Activated CD4-positive, alpha-beta T cell treated with anti-CD3 and anti-CD28 coated beads, Interleukin-2, amount 50 U/mL, for 24 hours (primary cell): ENCODE results near the gene PIP4K2A.
A peak's percentile ranks its signal among the peaks of the same experiment; 100 is the strongest.

ENCODE experiments used
- DNase-seq, 2 donors: peaks; one replicate each; pipeline ENCODE4 v3.0.0-alpha.2; 2020; ENCODE audit warnings: low read depth in 1 of 2, low spot score in 1 of 2

PIP4K2A gene

DNA sequence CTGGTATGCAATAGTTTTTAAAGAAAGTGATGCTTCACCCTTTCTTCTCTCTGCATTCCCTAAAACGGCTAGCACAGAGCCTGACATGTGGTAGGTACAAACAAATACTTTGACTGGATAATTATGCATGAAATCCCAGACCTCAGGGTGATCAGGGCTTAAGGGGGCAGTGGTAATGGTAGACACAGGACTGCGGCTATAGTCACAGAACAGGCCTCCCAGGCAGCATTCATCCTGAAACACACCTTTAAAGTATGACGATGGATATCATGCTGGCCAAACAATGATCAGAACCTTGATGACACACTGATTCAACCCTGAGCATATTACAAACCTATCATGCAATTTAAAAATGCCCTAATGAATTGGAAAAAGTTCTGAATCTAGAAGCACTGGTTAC lies 110.8 kb downstream of the PIP4K2A start:
- DNase-seq = no peak

DNA sequence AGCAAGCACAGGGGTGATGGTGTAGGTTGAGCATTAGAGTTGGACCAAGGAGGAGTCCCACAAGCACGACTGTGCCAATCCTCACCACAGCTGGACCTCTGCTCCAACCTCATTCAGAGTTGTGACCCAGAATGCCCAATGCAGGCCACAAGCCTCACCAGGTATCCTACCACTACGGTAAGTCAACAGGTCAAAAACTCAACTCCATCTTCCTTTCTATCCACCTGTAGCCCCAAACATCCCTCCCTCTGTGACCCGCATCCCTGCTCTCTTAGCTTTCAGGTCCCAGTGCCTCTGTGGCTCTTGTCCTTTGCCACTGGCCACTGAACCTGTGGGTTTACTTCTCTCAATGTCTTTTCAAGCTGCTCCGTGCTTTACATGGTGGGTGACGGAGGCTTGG lies 112.8 kb downstream of the PIP4K2A start:
- DNase-seq = no peak

DNA sequence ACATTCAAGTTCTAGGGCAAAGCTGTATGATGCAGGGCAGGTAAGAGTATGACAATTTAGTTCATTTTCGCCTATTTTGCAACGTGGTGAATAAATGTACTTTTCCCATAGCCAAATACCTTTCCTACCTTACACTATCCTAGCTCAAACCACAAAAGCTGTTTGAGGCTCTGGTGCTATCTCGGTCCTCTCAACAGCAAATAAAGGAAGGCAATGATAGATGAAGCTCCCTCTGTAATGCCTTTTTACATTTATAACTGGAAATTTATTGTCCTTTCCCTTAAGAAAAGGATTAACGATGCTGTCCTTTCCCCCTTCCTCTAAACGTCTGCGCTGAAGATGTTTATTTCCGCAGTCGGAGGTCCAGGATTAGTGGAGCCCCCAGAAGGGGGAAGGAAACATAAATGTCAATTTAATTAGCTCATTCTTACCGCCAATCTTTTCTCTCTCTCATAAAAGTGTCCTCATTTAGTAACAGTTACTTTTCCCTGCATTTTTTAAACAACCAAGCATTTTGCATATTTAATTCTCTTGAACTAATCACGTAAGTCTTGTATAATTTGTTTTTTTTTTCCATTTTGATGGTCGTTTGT lies 114.6 kb downstream of the PIP4K2A start:
- DNase-seq = no peak

DNA sequence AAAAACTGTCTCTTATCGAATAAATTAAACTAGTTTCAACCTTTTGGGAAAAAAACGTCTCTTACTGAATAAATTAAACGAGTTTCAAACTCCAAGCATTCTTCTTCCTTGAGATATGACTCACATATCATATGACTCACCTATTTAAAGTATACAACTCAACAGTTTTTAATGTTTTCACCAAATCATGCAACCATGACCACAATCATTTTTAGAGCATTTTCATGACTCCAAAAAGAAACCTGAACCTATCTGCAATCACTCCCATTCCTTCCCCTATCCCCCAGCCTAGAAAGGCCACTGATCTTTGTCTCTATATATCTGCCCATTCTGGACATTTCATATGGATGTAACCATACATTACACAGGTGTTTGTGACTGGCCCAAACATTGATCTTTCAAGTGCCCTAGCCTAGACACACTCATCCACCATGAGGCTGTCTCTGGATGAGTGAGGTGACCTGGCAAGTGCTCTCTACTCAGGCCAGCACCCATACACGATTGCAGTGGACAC lies 115.3 kb downstream of the PIP4K2A start:
- DNase-seq = no peak

DNA sequence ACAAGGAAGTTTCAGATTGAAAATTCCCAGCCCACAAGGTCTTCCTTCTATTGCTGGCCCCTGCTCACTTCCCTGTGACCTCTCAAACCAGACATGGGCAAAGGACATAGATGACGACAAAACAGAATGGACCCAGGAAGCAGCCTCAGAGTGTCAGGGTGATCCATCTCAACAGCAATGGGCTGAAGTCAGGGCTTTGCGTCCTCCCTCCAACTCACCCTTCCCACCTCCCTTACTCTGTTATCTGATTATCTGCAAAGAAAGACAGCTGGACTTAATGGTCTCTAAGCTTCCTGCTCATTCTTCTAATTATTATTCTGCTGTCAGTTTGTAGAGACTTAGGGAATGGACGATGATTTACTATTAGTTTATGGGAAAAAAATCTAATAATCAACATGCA lies 115.9 kb downstream of the PIP4K2A start:
- no peak for DNase-seq

- DNase-seq = no peak
These were observed 117.2 kb downstream of the PIP4K2A start for GRCh38 chr10:22597138-22597537.

GRCh38 chr10:22593636-22594198 lies 120.7 kb downstream of the PIP4K2A start:
- no peak for DNase-seq

GRCh38 chr10:22593026-22593425 lies 121.4 kb downstream of the PIP4K2A start:
- DNase-seq = no peak

DNA sequence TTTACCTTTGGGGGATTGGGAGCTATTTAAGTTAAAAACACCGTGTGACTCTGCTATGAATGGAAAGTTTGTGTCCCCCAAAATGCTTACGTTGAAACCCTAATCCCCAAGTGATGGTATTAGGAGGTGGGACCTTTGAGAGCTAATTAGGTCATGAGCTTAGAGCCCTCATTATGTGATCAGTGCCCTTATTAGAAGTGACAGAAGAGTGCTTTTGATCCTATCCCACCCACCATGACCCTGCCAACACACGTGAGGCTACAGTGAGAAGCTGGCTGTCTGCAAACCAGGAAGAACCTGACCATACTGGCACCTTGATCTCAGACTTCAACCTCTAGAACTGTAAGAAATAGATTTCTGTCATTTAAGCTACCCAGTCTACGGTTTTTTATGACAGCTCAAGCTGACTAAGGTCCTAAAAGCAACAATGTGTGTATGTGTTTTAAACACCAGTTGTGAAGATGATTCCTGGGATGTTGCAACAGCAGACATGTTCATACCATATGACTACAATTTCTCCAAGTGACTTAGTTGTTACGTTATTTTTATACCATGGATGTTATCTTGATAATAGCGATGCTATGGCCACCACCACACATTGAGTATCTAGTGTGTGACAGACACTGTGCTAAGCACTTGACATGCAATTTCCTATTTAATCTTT lies 124.4 kb downstream of the PIP4K2A start:
- DNase-seq = no peak

DNA sequence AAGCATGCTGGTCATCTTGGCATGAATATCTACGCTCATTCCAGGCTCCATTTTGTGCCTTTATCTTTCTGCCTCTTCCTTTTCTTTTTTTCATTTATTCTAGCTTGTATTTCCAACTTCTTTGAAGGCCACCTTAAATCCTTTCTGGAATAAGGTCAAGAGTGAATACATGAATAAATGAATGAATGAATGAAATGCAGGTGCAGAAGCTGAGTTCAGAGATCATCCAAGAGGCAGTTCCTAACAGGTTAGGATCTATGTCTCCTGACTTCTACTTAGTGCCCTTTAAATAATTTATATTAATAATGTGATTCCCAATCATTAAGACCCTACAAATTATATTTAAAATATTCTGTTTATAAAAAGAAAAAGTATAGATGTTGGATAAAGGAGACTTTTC lies 125.9 kb downstream of the PIP4K2A start:
- DNase-seq = no peak

DNA sequence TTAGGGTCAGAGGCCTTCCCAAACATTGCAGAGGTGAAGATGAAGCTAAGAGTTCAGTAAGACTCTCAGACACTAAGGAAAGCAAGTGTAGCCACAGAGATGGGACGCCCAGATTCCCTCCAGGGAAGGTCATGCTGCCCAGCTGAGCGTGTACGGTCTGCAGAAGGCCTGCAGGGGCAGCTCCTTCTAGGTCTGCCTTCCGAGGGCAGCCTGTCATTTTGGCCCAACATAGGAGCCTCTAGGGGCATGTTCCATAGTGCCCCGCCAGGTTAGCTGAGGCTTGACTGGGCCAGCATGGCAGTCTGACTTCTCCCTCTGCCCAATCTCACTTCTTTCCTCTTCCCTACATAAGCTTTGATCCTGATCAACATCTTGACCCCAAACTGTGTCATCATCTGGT lies 130.7 kb downstream of the PIP4K2A start:
- no peak for DNase-seq

GRCh38 chr10:22581461-22581860 lies 132.9 kb downstream of the PIP4K2A start:
- DNase-seq = no peak

DNA sequence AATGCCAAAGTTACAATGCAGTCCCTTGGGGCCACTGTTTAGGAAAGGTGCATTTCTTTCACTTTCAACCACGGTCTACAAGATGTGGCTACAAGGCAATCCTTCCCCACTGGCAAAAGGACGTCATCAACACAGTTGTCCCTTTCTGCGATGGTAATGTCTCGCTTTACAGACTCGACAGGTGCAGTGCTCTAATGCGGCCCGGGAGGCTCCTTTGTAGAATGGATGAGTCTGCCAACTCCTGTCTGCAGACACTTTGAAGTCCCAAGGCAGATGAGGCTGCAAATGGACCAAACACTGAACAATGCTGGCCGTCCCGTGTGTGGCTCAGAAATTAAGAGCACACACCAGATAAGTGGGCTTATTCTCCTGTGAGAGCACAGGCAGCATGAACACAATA lies 133.7 kb downstream of the PIP4K2A start:
- no peak for DNase-seq

DNA sequence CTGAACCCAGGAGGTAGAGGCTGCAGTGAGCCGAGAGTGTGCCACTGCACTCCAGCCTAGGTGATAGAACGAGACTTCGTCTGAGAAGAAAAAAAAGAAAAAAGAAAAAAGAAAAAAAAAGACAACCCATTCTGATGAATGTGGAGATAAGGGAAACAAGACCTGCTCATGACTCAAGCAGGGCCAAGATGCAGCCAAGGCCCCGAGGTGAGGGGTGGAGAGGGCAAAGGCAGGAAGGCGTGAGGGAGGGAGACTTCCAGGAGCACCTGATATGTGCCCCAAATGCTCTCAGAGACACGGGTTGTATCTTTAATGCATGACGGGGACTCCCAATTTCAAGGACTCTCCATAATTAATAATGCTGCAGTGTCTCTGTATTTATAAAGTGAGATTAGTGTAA lies 134.6 kb downstream of the PIP4K2A start:
- no peak for DNase-seq

GRCh38 chr10:22573820-22574569 lies 140.4 kb downstream of the PIP4K2A start:
- DNase-seq = no peak

DNA sequence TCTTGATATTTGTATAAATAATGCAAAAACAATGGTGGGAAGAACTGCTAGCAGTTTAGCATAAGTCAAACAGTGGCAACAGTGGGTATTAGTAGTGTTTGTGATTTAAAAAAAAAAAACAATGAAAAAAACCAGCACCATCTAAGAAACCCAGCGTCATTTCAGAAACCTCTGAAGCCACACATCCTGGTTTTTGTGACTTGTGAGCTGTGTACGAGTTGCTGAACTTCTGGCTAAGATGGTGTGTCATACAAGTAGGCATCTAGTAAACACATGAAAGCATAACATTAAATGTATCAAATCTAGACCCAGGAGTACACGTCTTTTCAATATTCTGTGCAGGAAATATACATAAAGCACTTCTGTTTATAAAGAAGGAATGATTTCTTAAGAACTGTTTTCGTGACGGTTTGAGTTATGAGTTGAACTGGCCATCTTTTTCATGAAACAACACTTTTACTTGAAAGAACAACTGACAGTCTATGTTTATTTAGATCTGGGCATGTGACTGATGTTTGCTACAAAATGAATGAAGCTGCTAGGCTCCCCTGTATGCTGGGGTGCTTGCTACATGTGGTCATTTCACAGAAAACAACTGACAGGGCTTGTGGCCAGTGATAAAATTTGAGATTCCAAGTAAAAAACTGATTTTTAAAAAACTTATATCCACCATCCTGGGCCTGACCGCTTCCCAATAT lies 143.5 kb downstream of the PIP4K2A start:
- peak in 1 of 2 donors; percentile 17 for DNase-seq

- no peak for DNase-seq
These were observed 144.1 kb downstream of the PIP4K2A start for GRCh38 chr10:22570234-22570633.

DNA sequence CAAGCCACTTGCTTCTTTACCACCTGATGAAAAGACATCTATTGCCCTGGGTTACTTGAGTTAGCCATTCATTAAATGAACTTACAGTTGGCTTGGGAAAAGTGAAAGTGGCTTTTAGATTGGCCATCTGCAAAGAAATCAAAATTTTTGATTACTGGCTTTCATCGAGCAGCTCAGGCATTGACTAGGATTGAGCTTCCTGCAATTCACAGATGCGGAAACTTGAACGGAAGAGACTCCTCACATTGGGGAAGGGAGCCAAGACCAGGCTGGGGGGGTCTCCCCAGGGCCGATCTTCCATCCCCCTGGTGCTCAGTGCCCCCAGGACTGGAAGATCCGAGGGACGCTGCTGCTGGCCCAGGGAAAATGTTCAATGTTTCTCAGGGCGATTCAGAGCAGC lies 145.4 kb downstream of the PIP4K2A start:
- DNase-seq = no peak

DNA sequence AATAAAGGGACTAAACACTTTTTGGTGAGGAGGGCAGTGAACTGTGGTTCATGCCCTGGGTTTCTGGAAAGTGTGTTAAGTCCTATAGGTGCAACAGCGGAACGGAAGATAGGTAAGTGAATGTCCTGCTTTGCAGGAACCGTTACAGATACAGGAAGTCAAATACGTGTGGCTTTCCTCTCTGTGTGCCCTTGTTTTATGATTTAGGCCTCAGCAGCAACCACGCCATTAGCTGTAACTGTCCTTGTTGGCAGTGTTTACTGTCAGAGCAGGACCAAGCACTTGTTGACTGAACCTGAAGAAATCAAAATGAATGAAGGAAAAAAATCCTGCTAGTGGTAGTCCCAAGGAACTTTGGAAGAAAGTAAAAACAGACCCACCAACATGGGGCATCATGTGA lies 150.3 kb downstream of the PIP4K2A start:
- no peak for DNase-seq

DNA sequence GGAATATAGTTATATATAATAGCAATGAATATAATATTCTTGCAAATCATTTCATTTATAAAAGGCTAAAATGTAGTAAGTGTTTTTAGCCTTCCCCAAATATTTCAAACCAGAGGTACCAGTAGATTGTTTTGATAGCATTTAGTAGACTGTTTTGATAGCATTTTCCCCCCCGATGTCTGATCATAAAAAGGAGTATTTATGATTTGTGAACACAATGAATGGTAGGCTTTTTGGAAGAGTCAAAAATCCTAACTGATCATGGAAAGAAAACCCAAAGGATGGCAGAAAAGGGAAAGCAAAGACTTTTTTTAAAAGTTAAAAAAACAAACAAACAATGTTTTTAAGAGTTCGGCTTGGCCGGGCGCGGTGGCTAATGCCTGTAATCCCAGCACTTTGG lies 152.5 kb downstream of the PIP4K2A start:
- no peak for DNase-seq

DNA sequence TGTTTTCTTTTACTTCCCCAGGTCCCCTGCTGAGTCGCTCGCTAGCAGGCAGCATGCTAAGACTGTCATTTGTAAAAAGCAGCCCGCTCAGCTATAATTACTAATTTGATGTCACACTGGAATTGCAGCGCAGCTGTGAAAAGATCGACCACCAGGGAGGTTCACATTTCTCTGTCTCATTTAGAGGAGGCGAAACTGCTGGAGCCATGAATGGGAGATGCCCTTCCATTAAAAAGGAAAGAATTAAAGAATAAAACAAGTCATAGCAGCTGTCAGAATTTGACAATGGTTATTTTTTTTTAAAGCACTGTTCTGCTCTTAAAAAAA lies 153.5 kb downstream of the PIP4K2A start:
- DNase-seq = no peak
